MG63 (cell line): ENCODE measurements around the gene RCOR2. TPM values are rescaled to one million over a fixed set of nuclear protein-coding genes. Genes with fewer than 3 reads are reported as not detected.

Experiments
- DNase-seq: peaks from one replicate; pipeline ENCODE4 v3.0.0-alpha.2; 2020
- H3K27me3 ChIP-seq: fragments of 250-450 bp; sonication (Bioruptor Pico); 2 replicates; pipeline ENCODE4 v1.5.1; 2020; ENCODE audit warnings: mild to moderate bottlenecking, moderate library complexity
- H3K36me3 ChIP-seq: fragments of 250-450 bp; sonication (Bioruptor Pico); 2 replicates; pipeline ENCODE4 v1.5.1; 2020; ENCODE audit warnings: mild to moderate bottlenecking, moderate library complexity
- H3K4me3 ChIP-seq: fragments of 250-450 bp; sonication (Bioruptor Pico); 2 replicates; pipeline ENCODE4 v1.5.1; 2020; ENCODE audit warnings: mild to moderate bottlenecking, moderate library complexity
- H3K9me3 ChIP-seq: fragments of 250-450 bp; sonication (Bioruptor Pico); 2 replicates; pipeline ENCODE4 v1.5.1; 2020; ENCODE audit warnings: mild to moderate bottlenecking, moderate library complexity
- total RNA-seq: library from RNA; depleted of rRNA; stranded (reverse); fragments of >200 nt; shearing (Covaris generic); gene quantifications from 2 replicates; pipeline ENCODE4 v1.2.3, GENCODE V29; 2014; ENCODE audit warnings: low replicate concordance

RCOR2 gene
- total RNA-seq, 1 experiment from 2014 or later: 0.03 TPM

- Histone ChIP-seq H3K9me3 (no peaks in the 10 kb centered on the region), H3K4me3 (no peak overlapping the region), H3K36me3 (no peaks in the 10 kb centered on the region), H3K27me3 (0 out of 2 replicates have a peak, but pooled peaks cover 2% of the 10 kb centered on the region)
- no peak for DNase-seq
Observed at GRCh38 chr11:63914896-63915691, 1.9 kb downstream of the RCOR2 start.

GRCh38 chr11:63913866-63914830 is 2.8 kb downstream of the RCOR2 start:
- Histone ChIP-seq H3K4me3 (no peak overlapping the region), H3K9me3 (no peaks in the 10 kb centered on the region), H3K36me3 (no peaks in the 10 kb centered on the region), H3K27me3 (0 out of 2 replicates have a peak, but pooled peaks cover 2% of the 10 kb centered on the region)
- DNase-seq: no peak

GRCh38 chr11:63912678-63913077 is 4.3 kb downstream of the RCOR2 start:
- Histone ChIP-seq H3K9me3 (no peaks in the 10 kb centered on the region), H3K27me3 (0 out of 2 replicates have a peak, but pooled peaks cover 2% of the 10 kb centered on the region), H3K36me3 (no peaks in the 10 kb centered on the region; the same call in 1 of the 2 replicates), H3K4me3 (no peak overlapping the region)
- DNase-seq: no peak

- H3K4me3 ChIP-seq: no peak overlapping the region
- H3K36me3 ChIP-seq: no peaks in the 10 kb centered on the region; the same call in 1 of the 2 replicates
- no peak for DNase-seq
- H3K9me3 ChIP-seq: no peaks in the 10 kb centered on the region
- H3K27me3 ChIP-seq: 0 out of 2 replicates have a peak, but pooled peaks cover 2% of the 10 kb centered on the region
Observed at GRCh38 chr11:63911876-63912275, 5.1 kb downstream of the RCOR2 start.

- no peaks in the 10 kb centered on the region for H3K9me3 ChIP-seq
- H3K27me3 ChIP-seq: 0 out of 2 replicates have a peak, but pooled peaks cover 2% of the 10 kb centered on the region
- H3K36me3 ChIP-seq: no peaks in the 10 kb centered on the region; the same call in 1 of the 2 replicates
- no peak for DNase-seq
- H3K4me3 ChIP-seq: no peak overlapping the region
Observed at GRCh38 chr11:63911440-63911839, 5.5 kb downstream of the RCOR2 start.

DNA sequence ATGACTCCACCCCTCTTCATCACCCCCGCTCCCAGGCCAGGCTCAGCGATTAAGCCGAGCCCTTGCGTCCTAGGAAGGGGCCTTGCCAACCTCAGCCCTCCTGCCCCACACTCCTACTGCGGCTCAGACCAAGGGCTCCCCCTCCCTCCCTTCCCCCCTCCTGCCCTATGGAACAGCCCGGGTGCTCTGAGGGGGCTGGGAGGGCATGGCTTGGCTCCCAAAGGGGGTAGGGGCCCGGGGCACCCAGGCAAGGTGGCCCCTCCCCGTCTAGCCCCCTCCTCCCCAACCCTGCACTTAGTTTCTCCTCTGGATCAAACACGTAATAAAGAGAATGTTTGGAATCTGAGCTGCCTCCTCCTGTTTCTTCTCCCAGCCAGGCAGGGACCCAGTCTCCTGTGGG is 6.3 kb downstream of the RCOR2 start:
- DNase-seq: no peak
- Histone ChIP-seq H3K36me3 (no peaks in the 10 kb centered on the region; the same call in 1 of the 2 replicates), H3K27me3 (no peaks in the 10 kb centered on the region), H3K9me3 (no peaks in the 10 kb centered on the region), H3K4me3 (no peak overlapping the region)

DNA sequence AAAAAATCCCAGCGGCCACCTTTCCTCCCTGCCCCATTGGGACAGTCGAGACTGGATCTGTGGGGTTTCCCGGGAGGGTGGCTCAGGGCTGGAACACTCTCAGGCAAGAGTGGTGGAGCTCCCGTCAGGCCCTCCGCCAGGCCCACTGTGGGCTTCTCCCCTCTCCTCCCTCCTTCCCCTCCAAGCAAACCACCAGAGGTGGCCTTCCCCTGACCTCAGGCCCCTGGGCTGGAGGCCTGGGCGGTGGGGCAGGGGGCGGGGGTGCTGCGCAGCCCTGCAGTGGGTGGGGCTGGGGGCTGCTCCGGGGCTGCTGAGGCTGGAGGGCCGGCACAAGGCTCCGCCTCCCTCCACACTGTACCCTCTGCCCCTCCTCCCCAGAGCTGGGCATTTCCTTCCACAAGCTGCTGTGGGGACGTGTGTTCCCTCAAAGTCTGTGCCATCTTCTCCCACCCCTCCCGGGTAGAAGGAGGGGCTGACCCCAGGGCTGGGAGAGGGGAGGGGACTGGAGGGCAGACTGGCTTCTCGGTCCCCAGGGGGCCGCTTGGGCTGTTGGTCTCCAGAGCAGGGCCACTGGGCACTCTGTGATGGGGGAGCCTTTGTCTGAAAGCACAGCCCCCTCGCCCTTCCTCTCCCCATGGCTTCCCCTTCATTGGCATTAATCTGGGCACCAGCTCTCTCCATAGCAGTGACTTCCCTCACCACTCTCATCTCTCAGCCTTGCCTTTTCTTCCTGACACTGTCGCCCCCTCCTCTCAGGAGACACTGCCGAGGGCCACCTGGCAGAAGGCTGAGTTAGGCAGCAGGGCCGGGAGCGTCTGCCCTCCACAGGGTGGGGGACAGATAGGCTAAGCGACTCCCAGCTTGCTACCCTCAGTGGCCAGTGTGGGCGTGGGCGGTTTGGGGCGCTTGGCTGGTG is 7.1 kb downstream of the RCOR2 start:
- Histone ChIP-seq H3K27me3 (no peaks in the 10 kb centered on the region), H3K4me3 (no peak overlapping the region), H3K36me3 (peaks cover 4% of the 10 kb centered on the region; the same call in 1 of the 2 replicates), H3K9me3 (no peaks in the 10 kb centered on the region)
- no peak for DNase-seq

DNA sequence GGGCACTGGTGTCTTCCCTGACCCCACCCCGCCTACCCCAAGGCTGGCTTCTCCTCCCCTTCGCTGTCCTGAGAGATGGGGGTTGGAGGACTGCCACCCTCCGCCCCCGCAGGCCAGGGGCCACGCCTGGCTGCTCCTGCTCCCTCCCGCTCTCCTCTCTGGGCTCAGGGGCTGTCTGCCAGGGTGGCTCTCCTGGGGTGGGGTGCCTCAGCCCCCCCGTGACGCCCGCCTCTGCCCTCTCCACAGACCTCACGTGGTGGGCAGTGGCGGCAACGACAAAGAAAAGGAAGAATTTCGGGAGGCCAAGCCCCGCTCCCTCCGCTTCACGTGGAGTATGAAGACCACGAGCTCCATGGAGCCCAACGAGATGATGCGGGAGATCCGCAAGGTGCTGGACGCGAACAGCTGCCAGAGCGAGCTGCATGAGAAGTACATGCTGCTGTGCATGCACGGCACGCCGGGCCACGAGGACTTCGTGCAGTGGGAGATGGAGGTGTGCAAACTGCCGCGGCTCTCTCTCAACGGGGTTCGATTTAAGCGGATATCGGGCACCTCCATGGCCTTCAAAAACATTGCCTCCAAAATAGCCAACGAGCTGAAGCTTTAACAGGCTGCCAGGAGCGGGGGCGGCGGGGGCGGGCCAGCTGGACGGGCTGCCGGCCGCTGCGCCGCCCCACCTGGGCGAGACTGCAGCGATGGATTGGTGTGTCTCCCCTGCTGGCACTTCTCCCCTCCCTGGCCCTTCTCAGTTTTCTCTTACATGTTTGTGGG is 8.1 kb downstream of the RCOR2 start:
- Histone ChIP-seq H3K27me3 (no peaks in the 10 kb centered on the region), H3K4me3 (no peak overlapping the region), H3K36me3 (peaks cover 4% of the 10 kb centered on the region; the same call in 1 of the 2 replicates), H3K9me3 (no peaks in the 10 kb centered on the region)
- DNase-seq: no peak

DNA sequence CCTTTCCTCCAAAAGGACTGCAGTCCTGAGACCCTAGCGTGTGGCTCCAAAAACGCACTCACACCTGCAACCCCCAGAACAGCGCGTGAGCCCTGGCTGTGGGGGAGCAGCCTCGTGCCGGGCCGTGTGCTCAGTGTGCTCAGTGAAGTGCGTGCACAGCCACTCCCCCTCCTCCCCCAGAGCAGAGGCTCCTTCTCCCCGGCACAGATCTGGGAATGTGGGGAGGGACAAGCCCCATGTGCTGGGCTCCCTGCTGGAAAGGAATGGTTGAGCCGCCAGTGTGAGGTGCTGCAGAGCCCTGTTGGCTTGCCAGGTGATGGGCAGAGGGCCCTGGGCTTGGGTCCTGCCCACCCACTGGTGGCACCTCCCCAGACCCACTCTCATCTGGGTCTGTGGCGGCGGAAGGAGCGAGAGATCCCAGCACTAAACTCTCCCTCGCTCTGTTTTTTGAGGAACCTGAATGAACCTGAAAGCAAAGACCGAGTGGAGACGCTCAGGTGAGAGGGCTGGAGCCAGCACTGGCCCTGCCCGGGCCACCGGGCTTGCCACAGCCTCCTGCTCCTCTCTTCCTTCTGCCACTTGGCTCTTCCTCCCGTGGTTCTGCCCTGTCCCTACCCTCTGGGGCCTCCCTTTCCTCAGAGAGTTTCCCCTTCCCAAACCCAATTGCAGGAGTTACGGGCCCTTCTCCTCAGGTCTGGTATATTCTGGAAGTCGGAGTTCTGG is 9.0 kb downstream of the RCOR2 start:
- H3K36me3 ChIP-seq: peaks cover 5% of the 10 kb centered on the region; the same call in 1 of the 2 replicates
- DNase-seq: no peak
- no peak overlapping the region for H3K4me3 ChIP-seq

GRCh38 chr11:63907063-63907462 is 9.9 kb downstream of the RCOR2 start:
- DNase-seq: no peak
- no peaks in the 10 kb centered on the region for H3K9me3 ChIP-seq
- H3K4me3 ChIP-seq: no peak overlapping the region
- H3K27me3 ChIP-seq: no peaks in the 10 kb centered on the region
- H3K36me3 ChIP-seq: peaks cover 10% of the 10 kb centered on the region

More for the DNA sequence above, 9.0 kb downstream of the RCOR2 start:
- no peaks in the 10 kb centered on the region for H3K27me3 ChIP-seq
- no peaks in the 10 kb centered on the region for H3K9me3 ChIP-seq

DNA sequence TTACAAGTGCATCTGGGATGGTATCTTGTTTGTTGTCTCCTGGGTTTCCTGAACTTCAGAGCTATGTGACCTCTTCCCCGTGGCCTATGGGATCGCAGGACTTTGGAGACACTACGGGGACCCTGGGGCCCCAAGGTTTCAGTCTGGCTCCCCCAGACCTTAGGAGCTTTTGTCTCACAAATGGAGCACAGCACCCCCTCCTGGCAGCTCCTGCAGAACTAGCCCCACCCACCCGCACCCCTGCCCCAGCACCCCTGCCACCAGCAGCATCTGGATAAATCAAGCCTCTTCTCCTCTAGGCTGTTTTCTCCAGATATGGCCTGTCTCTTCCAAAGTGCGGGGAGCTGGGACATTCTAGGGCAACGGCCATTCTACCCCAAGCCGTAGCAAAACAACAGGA is 10.4 kb downstream of the RCOR2 start:
- H3K9me3 ChIP-seq: no peaks in the 10 kb centered on the region
- no peak for DNase-seq

DNA sequence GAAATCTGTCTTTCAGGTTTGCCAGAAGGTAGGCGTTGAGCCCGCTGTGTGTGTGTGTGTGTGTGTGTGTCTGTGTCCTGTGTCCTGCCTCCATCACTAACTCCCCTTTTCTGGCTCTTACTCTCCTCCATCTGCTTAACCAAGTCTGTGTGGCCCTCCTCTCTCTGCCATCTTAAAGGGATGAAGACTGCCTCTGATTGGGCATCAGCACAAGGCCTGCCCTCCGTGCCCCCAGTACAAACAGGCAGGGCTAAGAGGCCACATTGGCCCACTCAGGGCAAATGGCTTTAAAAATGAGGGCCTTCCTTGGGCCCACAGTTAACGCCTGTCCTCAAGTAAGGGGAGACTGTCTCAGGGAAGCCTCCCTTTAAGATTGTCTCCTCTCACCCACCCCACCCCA is 10.9 kb downstream of the RCOR2 start:
- Histone ChIP-seq H3K36me3 (peaks cover 16% of the 10 kb centered on the region), H3K27me3 (no peaks in the 10 kb centered on the region), H3K4me3 (no peak overlapping the region), H3K9me3 (no peaks in the 10 kb centered on the region)
- DNase-seq: no peak

More for the DNA sequence above, 10.4 kb downstream of the RCOR2 start:
- Histone ChIP-seq H3K4me3 (no peak overlapping the region), H3K27me3 (no peaks in the 10 kb centered on the region), H3K36me3 (peaks cover 15% of the 10 kb centered on the region)

GRCh38 chr11:63905179-63905578 is 11.8 kb downstream of the RCOR2 start:
- H3K9me3 ChIP-seq: no peaks in the 10 kb centered on the region
- no peak for DNase-seq
- H3K27me3 ChIP-seq: no peaks in the 10 kb centered on the region
- H3K4me3 ChIP-seq: no peak overlapping the region
- H3K36me3 ChIP-seq: peaks cover 22% of the 10 kb centered on the region

DNA sequence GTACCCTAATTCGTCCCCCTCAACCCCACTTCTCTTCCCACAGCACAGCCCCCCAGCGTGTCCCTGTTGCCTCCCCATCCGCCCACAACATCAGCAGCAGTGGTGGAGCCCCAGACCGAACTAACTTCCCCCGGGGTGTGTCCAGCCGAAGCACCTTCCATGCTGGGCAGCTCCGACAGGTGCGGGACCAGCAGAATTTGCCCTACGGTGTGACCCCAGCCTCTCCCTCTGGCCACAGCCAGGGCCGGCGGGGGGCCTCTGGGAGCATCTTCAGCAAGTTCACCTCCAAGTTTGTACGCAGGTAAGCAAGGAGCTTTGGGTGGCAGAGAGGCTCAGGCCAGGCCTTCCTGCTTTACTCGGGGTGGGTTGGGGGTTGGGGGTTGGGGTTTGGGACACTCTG is 12.2 kb downstream of the RCOR2 start:
- Histone ChIP-seq H3K4me3 (no peak overlapping the region), H3K36me3 (peaks cover 26% of the 10 kb centered on the region), H3K9me3 (no peaks in the 10 kb centered on the region), H3K27me3 (no peaks in the 10 kb centered on the region)
- DNase-seq: no peak

GRCh38 chr11:63903884-63904283 is 13.1 kb downstream of the RCOR2 start:
- DNase-seq: no peak
- Histone ChIP-seq H3K4me3 (no peak overlapping the region), H3K9me3 (no peaks in the 10 kb centered on the region), H3K27me3 (no peaks in the 10 kb centered on the region), H3K36me3 (peaks cover 32% of the 10 kb centered on the region)
